Thymus (tissue), 11 donors: ENCODE data around the gene MFSD11. TPM values are rescaled to one million over a fixed set of nuclear protein-coding genes. Genes with fewer than 3 reads are reported as not detected.
A peak's percentile ranks its signal among the peaks of the same experiment; 100 is the strongest.
"Not testable (repeated sequence)": the region's sequence is repeated elsewhere in the genome, so short reads cannot be mapped to it uniquely, and the experiment has no call there.

Experiments used
- DNase-seq, 9 donors: peaks; one replicate each; pipeline ENCODE4 v3.0.0-alpha.2; 2013; ENCODE audit warnings: low spot score in 9 of 9, low read depth in 6 of 9, missing footprints in 1 of 9
- H3K27ac ChIP-seq, 2 donors: one replicate each; pipeline ENCODE4 v1.5.1; 2013; ENCODE audit warnings: control low read depth in 1 of 2, low read depth in 1 of 2, low read length in 1 of 2, mild to moderate bottlenecking in 1 of 2, moderate library complexity in 1 of 2
- H3K27me3 ChIP-seq, 2 donors: one replicate each; pipeline ENCODE4 v1.5.1; 2013; ENCODE audit warnings: low read length in 1 of 2; ENCODE audit not compliant: control insufficient read depth in 2 of 2, insufficient read depth in 1 of 2
- H3K36me3 ChIP-seq, 2 donors: one replicate each; pipeline ENCODE4 v1.5.1; 2013; ENCODE audit warnings: low read length in 1 of 2, mild to moderate bottlenecking in 1 of 2, moderate library complexity in 1 of 2; ENCODE audit not compliant: control insufficient read depth in 2 of 2, insufficient read depth in 2 of 2
- H3K4me1 ChIP-seq, 2 donors: one replicate each; pipeline ENCODE4 v1.5.1; 2013; ENCODE audit warnings: low read length in 2 of 2; ENCODE audit not compliant: control insufficient read depth in 2 of 2, insufficient read depth in 2 of 2
- H3K4me3 ChIP-seq, 2 donors: one replicate each; pipeline ENCODE4 v1.5.1; 2013; ENCODE audit warnings: low read length in 2 of 2, control low read depth in 1 of 2, mild to moderate bottlenecking in 1 of 2
- H3K9me3 ChIP-seq, 2 donors: one replicate each; pipeline ENCODE4 v1.5.1; 2013; ENCODE audit warnings: low read length in 1 of 2, mild to moderate bottlenecking in 1 of 2; ENCODE audit not compliant: control insufficient read depth in 2 of 2, insufficient read depth in 1 of 2
- WGBS: extraction: QIAGEN DNeasy Blood & Tissue Kit; methylation state at CpG from one replicate; pipeline ENCODE4 v1.1.7; 2013; 5-methylcytosine and 5-hydroxymethylcytosine counted together
- polyA plus RNA-seq: library from polyadenylated mRNA; stranded (reverse); fragments of 200-250 nt; gene quantifications from one replicate; pipeline ENCODE4 v1.2.3, GENCODE V29; 2013
- total RNA-seq: library from RNA; stranded (reverse); fragments of 120-200 nt; gene quantifications from one replicate; pipeline ENCODE4 v1.2.4, GENCODE V29; 2013
- donor health status: healthy.

Gene MFSD11
- total and polyA plus RNA-seq, 2 donors: 16.8 to 17.3 TPM

- no peak overlapping the region for H3K27ac ChIP-seq
- no peaks in the 10 kb centered on the region for H3K27me3 ChIP-seq
- WGBS: 97% methylated on average over 3 of the region's 3 CpGs
- no peak for DNase-seq
- peaks cover 12 to 14% of the 10 kb centered on the region in 2 donors for H3K36me3 ChIP-seq
- H3K4me3 ChIP-seq: no peak overlapping the region
- no peaks in the 10 kb centered on the region for H3K9me3 ChIP-seq
- peaks cover 0 to 10% of the 10 kb centered on the region in 2 donors for H3K4me1 ChIP-seq
Observed at GRCh38 chr17:76784926-76785325, 47.0 kb downstream of the MFSD11 start.

- not testable (repeated sequence) for DNase-seq, H3K27me3 ChIP-seq, H3K9me3 ChIP-seq, H3K36me3 ChIP-seq, H3K4me3 ChIP-seq
- WGBS: 94% methylated on average over 2 of the region's 2 CpGs
- Histone ChIP-seq H3K4me1 (peaks cover 13 to 31% of the 10 kb centered on the region in 2 donors), H3K27ac (peak overlapping the region in 1 of 2 donors; percentile 43)
Observed at GRCh38 chr17:76787866-76788265, 49.9 kb downstream of the MFSD11 start.

- H3K27ac ChIP-seq: no peak overlapping the region
- DNase-seq: no peak
- 92% methylated on average over 8 of the region's 8 CpGs for WGBS
Observed at GRCh38 chr17:76789235-76789788, 51.4 kb downstream of the MFSD11 start.

GRCh38 chr17:76791053-76791980 is 53.4 kb downstream of the MFSD11 start:
- 16% methylated on average over 11 of the region's 11 CpGs for WGBS

More at GRCh38 chr17:76789235-76789788, 51.4 kb downstream of the MFSD11 start:
- H3K27me3 ChIP-seq: no peaks in the 10 kb centered on the region
- H3K36me3 ChIP-seq: no peaks in the 10 kb centered on the region
- no peak overlapping the region for H3K4me3 ChIP-seq
- peaks cover 13 to 31% of the 10 kb centered on the region in 2 donors for H3K4me1 ChIP-seq
- no peaks in the 10 kb centered on the region for H3K9me3 ChIP-seq

GRCh38 chr17:76792348-76792747 is 54.4 kb downstream of the MFSD11 start:
- H3K27ac ChIP-seq: no peak overlapping the region
- H3K4me1 ChIP-seq: peaks cover 13 to 31% of the 10 kb centered on the region in 2 donors
- DNase-seq: no peak
- H3K36me3 ChIP-seq: no peaks in the 10 kb centered on the region
- H3K9me3 ChIP-seq: no peaks in the 10 kb centered on the region
- no peak overlapping the region for H3K4me3 ChIP-seq
- H3K27me3 ChIP-seq: no peaks in the 10 kb centered on the region
- 98% methylated on average over 5 of the region's 5 CpGs for WGBS

More at GRCh38 chr17:76791053-76791980, 53.4 kb downstream of the MFSD11 start:
- H3K36me3 ChIP-seq: no peaks in the 10 kb centered on the region
- H3K4me3 ChIP-seq: peak overlapping the region in 1 of 2 donors; percentile 27
- H3K4me1 ChIP-seq: peaks cover 13 to 31% of the 10 kb centered on the region in 2 donors
- no peaks in the 10 kb centered on the region for H3K27me3 ChIP-seq
- peak overlapping the region; percentile 55 to 81 for H3K27ac ChIP-seq
- peak; percentile 27 to 72 (median 62) for DNase-seq
- H3K9me3 ChIP-seq: no peaks in the 10 kb centered on the region

GRCh38 chr17:76793775-76794174 is 55.9 kb downstream of the MFSD11 start:
- Histone ChIP-seq H3K27me3 (no peaks in the 10 kb centered on the region), H3K27ac (no peak overlapping the region), H3K36me3 (no peaks in the 10 kb centered on the region), H3K4me3 (no peak overlapping the region), H3K9me3 (no peaks in the 10 kb centered on the region), H3K4me1 (peaks cover 13 to 28% of the 10 kb centered on the region in 2 donors)
- peak in 3 of 9 donors; percentile 13 to 23 (median 18) for DNase-seq
- WGBS: 93% methylated on average over 4 of the region's 4 CpGs

- 97% methylated on average over 3 of the region's 3 CpGs for WGBS
- H3K27ac ChIP-seq: no peak overlapping the region
- H3K9me3 ChIP-seq: no peaks in the 10 kb centered on the region
- H3K4me3 ChIP-seq: no peak overlapping the region
- DNase-seq: no peak
- no peaks in the 10 kb centered on the region for H3K27me3 ChIP-seq
- peaks cover 9 to 13% of the 10 kb centered on the region in 2 donors for H3K4me1 ChIP-seq
- no peaks in the 10 kb centered on the region for H3K36me3 ChIP-seq
Observed at GRCh38 chr17:76796081-76796480, 58.2 kb downstream of the MFSD11 start.

- Histone ChIP-seq H3K4me3 (no peak overlapping the region), H3K27me3 (no peaks in the 10 kb centered on the region), H3K4me1 (peaks cover 0 to 2% of the 10 kb centered on the region in 2 donors), H3K9me3 (no peaks in the 10 kb centered on the region), H3K36me3 (no peaks in the 10 kb centered on the region), H3K27ac (no peak overlapping the region)
- no peak for DNase-seq
- 86% methylated on average over 6 of the region's 6 CpGs for WGBS
Observed at GRCh38 chr17:76797241-76797840, 59.4 kb downstream of the MFSD11 start.

GRCh38 chr17:76801706-76802105 is 63.8 kb downstream of the MFSD11 start:
- Histone ChIP-seq H3K27ac (no peak overlapping the region), H3K36me3 (no peaks in the 10 kb centered on the region), H3K4me3 (no peak overlapping the region), H3K4me1 (no peaks in the 10 kb centered on the region), H3K27me3 (no peaks in the 10 kb centered on the region), H3K9me3 (no peaks in the 10 kb centered on the region)
- DNase-seq: no peak
- 97% methylated on average over 5 of the region's 5 CpGs for WGBS
